Activated naive CD8-positive, alpha-beta T cell (primary cell): ENCODE measurements around the gene WWP2.
"Not testable (repeated sequence)": the region's sequence is repeated elsewhere in the genome, so short reads cannot be mapped to it uniquely, and the experiment has no call there.

Source experiments
- H3K27ac Mint-ChIP-seq: one replicate; pipeline ENCODE4 v1.8.0; 2021; ENCODE audit warnings: mixed read lengths
- H3K27me3 Mint-ChIP-seq: one replicate; pipeline ENCODE4 v1.8.0; 2021; ENCODE audit warnings: mixed read lengths
- H3K36me3 Mint-ChIP-seq: one replicate; pipeline ENCODE4 v1.8.0; 2021; ENCODE audit warnings: mixed read lengths
- H3K4me1 Mint-ChIP-seq: one replicate; pipeline ENCODE4 v1.8.0; 2021; ENCODE audit warnings: low read depth, mixed read lengths
- H3K4me3 Mint-ChIP-seq: one replicate; pipeline ENCODE4 v1.8.0; 2021; ENCODE audit warnings: mild to moderate bottlenecking, mixed read lengths
- H3K9me3 Mint-ChIP-seq: one replicate; pipeline ENCODE4 v1.8.0; 2021; ENCODE audit warnings: low read depth, mixed read lengths

Gene WWP2

DNA sequence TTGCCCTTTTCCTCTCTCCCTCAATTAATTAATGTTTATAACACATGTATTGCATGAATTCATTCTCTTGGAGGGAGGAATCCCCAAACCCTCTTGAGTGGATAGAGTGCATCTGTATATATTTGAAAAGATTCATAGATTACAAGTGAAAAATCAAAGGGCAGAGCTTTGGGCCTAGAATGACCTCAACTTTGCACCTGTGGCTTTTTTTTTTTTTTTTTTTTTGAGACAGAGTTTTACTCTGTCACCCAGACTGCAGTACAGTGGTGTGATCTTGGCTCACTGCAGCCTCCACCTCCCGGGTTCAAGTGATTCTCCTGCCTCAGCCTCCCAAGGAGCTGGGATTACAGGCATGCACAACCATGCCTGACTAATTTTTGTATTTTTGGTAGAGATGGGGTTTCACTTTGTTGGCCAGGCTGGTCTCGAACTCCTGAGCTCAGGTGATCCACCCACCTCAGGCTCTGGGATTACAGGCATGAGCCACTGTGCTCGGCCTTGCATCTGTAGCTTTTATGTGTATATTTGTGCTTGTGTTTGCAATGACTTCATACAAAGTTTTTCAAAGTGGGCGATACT lies 62.5 kb downstream of the WWP2 start:
- not testable (repeated sequence) for H3K36me3 Mint-ChIP-seq, H3K4me3 Mint-ChIP-seq, H3K4me1 Mint-ChIP-seq, H3K27ac Mint-ChIP-seq, H3K27me3 Mint-ChIP-seq, H3K9me3 Mint-ChIP-seq

GRCh38 chr16:69827524-69827923 lies 65.4 kb downstream of the WWP2 start:
- H3K36me3 Mint-ChIP-seq, result peaks cover 6% of the 10 kb centered on the region
- no peaks in the 10 kb centered on the region for H3K27me3 Mint-ChIP-seq
- no peaks in the 10 kb centered on the region for H3K9me3 Mint-ChIP-seq
- no peaks in the 10 kb centered on the region for H3K4me1 Mint-ChIP-seq
- no peak overlapping the region for H3K4me3 Mint-ChIP-seq
- no peak overlapping the region for H3K27ac Mint-ChIP-seq

GRCh38 chr16:69829338-69829737 lies 67.2 kb downstream of the WWP2 start:
- no peak overlapping the region for H3K27ac Mint-ChIP-seq
- peaks cover 6% of the 10 kb centered on the region for H3K36me3 Mint-ChIP-seq
- no peaks in the 10 kb centered on the region for H3K9me3 Mint-ChIP-seq
- H3K27me3 Mint-ChIP-seq, result no peaks in the 10 kb centered on the region
- H3K4me3 Mint-ChIP-seq, result no peak overlapping the region
- H3K4me1 Mint-ChIP-seq, result no peaks in the 10 kb centered on the region

DNA sequence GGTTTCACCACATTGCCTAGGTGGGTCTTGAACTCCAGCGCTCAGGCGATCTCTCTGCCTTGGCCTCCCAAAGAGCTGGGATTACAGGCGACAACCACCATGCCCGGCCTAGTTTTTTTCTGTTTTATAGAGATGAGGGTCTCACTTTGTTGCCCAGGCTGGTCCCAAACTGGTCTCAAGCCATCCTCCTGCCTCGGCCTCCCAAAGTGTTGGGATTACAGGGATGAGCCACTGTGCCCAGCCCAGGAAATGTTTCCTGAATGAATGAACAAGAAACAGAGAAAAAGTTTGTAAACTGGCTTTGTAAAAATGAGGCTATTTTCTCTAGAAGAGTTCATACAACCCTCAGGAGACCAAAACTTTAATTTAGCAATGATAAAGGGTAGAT lies 68.0 kb downstream of the WWP2 start:
- H3K36me3 Mint-ChIP-seq, result peaks cover 6% of the 10 kb centered on the region
- no peak overlapping the region for H3K4me3 Mint-ChIP-seq
- no peaks in the 10 kb centered on the region for H3K4me1 Mint-ChIP-seq
- no peaks in the 10 kb centered on the region for H3K27me3 Mint-ChIP-seq
- H3K27ac Mint-ChIP-seq, result no peak overlapping the region
- no peaks in the 10 kb centered on the region for H3K9me3 Mint-ChIP-seq

- Mint-ChIP-seq H3K4me1 (no peaks in the 10 kb centered on the region), H3K27ac (no peak overlapping the region), H3K9me3 (no peaks in the 10 kb centered on the region), H3K36me3 (peaks cover 6% of the 10 kb centered on the region), H3K27me3 (no peaks in the 10 kb centered on the region), H3K4me3 (no peak overlapping the region)
These were observed 68.5 kb downstream of the WWP2 start for GRCh38 chr16:69830534-69831211.

- Mint-ChIP-seq H3K27ac (no peak overlapping the region), H3K27me3 (no peaks in the 10 kb centered on the region), H3K9me3 (no peaks in the 10 kb centered on the region), H3K4me1 (no peaks in the 10 kb centered on the region), H3K4me3 (no peak overlapping the region), H3K36me3 (peaks cover 6% of the 10 kb centered on the region)
These were observed 69.3 kb downstream of the WWP2 start for GRCh38 chr16:69831212-69832123.

- Mint-ChIP-seq H3K27ac (no peak overlapping the region), H3K9me3 (no peaks in the 10 kb centered on the region), H3K27me3 (no peaks in the 10 kb centered on the region), H3K4me1 (no peaks in the 10 kb centered on the region), H3K36me3 (peaks cover 5% of the 10 kb centered on the region), H3K4me3 (no peak overlapping the region)
These were observed 71.5 kb downstream of the WWP2 start for GRCh38 chr16:69833357-69834282.

DNA sequence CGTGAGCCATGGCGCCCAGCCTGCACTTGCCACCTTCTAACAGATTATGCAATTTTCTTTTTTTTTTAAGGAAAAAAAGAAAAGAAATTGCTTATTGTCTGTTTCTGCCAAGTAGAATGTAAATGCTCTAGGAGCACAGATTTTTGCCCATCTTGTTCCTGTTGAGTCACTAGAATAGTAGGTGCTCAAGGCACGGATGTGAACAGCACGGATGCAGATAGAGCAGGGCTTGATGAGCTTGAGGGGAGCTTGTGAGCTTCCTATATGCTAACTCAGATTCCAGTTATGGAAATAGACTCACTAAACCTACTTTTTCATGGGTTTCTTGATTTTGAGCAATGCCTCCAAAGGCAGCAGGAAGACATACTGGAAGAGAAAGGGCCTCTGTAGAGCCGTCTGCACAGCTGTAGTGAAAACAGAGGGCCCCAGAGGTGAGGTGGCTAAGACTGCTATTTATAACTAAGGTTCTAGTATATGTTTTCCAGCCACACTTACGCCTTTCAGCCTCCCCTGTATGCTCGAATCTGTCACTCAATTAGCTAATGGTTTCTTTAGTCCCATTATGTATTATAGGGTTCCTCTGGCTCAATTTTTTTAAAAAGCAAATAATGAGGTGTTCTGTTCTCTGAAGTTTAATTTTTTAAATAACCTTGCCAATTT lies 72.8 kb downstream of the WWP2 start:
- no peak overlapping the region for H3K4me3 Mint-ChIP-seq
- H3K27ac Mint-ChIP-seq, result no peak overlapping the region
- H3K4me1 Mint-ChIP-seq, result no peaks in the 10 kb centered on the region
- H3K36me3 Mint-ChIP-seq, result peaks cover 3% of the 10 kb centered on the region
- no peaks in the 10 kb centered on the region for H3K9me3 Mint-ChIP-seq
- no peaks in the 10 kb centered on the region for H3K27me3 Mint-ChIP-seq

- no peaks in the 10 kb centered on the region for H3K9me3 Mint-ChIP-seq
- no peak overlapping the region for H3K27ac Mint-ChIP-seq
- H3K27me3 Mint-ChIP-seq, result no peaks in the 10 kb centered on the region
- H3K36me3 Mint-ChIP-seq, result peaks cover 6% of the 10 kb centered on the region
- no peak overlapping the region for H3K4me3 Mint-ChIP-seq
- peaks cover 2% of the 10 kb centered on the region for H3K4me1 Mint-ChIP-seq
These were observed 74.1 kb downstream of the WWP2 start for GRCh38 chr16:69836257-69836656.

GRCh38 chr16:69837380-69837779 lies 75.2 kb downstream of the WWP2 start:
- Mint-ChIP-seq H3K4me3 (no peak overlapping the region), H3K4me1 (peaks cover 2% of the 10 kb centered on the region), H3K36me3 (peaks cover 6% of the 10 kb centered on the region), H3K9me3 (no peaks in the 10 kb centered on the region), H3K27me3 (no peaks in the 10 kb centered on the region), H3K27ac (no peak overlapping the region)

GRCh38 chr16:69838489-69838888 lies 76.4 kb downstream of the WWP2 start:
- Mint-ChIP-seq H3K9me3 (no peaks in the 10 kb centered on the region), H3K4me3 (no peak overlapping the region), H3K27me3 (no peaks in the 10 kb centered on the region), H3K27ac (no peak overlapping the region), H3K36me3 (peaks cover 9% of the 10 kb centered on the region), H3K4me1 (peaks cover 2% of the 10 kb centered on the region)

GRCh38 chr16:69839240-69839688 lies 77.1 kb downstream of the WWP2 start:
- H3K4me1 Mint-ChIP-seq, result peaks cover 2% of the 10 kb centered on the region
- H3K9me3 Mint-ChIP-seq, result no peaks in the 10 kb centered on the region
- H3K27ac Mint-ChIP-seq, result no peak overlapping the region
- H3K27me3 Mint-ChIP-seq, result no peaks in the 10 kb centered on the region
- H3K36me3 Mint-ChIP-seq, result peaks cover 6% of the 10 kb centered on the region
- no peak overlapping the region for H3K4me3 Mint-ChIP-seq

DNA sequence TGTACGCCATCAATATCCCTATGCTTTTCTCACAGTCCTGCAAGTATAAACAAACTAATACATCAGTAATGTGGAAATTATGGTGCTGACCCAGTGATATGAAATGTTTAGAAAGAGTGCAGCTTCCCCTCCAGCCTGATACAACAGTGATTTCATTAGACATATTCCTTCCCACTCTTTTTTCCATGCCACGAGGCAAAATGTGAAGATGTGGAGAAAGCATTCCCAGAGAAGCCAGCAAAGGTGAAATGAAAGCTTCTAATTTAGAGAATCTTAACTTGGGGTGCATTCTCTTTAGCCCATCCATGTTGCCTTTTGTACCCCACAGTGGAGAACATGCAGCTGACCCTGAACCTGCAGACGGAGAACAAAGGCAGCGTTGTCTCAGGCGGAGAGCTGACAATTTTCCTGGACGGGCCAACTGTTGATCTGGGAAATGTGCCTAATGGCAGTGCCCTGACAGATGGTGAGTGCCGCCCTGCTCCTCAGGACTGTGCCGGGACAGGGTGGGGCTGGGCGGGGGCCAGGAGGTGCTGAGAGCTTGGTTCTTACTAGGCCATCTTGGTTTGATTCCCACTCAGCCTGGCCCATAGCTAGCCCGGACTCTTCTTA lies 77.8 kb downstream of the WWP2 start:
- Mint-ChIP-seq H3K27me3 (no peaks in the 10 kb centered on the region), H3K36me3 (peaks cover 6% of the 10 kb centered on the region), H3K4me1 (peaks cover 2% of the 10 kb centered on the region), H3K9me3 (no peaks in the 10 kb centered on the region), H3K27ac (no peak overlapping the region), H3K4me3 (no peak overlapping the region)

- Mint-ChIP-seq H3K36me3 (peaks cover 6% of the 10 kb centered on the region), H3K27ac (no peak overlapping the region), H3K4me3 (no peak overlapping the region), H3K9me3 (no peaks in the 10 kb centered on the region), H3K4me1 (peaks cover 2% of the 10 kb centered on the region), H3K27me3 (no peaks in the 10 kb centered on the region)
These were observed 78.8 kb downstream of the WWP2 start for GRCh38 chr16:69840975-69841374.
